MCF 10A (cell line): Measurements from ENCODE around the gene FBXO47. TPM values are rescaled to one million over a fixed set of nuclear protein-coding genes. Genes with fewer than 3 reads are reported as not detected.

ENCODE experiments used
- BruUV-seq: library from RNA; stranded (reverse); fragments of 400-500 nt; replicated peaks from 2 replicates; lab custom pipeline; 2021; lab: Mats Ljungman, UMichigan
- CTCF ChIA-PET: fragments of 300-600 bp; sonication (Branson Sonifier 250); formaldehyde crosslinking; extraction: SDS; loops from one replicate; lab custom pipeline; 2021; ENCODE audit warnings: antibody characterized with exemption, inconsistent platforms; lab: Yijun Ruan, JAX
- POLR2A ChIA-PET: fragments of 300-600, 350-650 bp; sonication (Branson Sonifier 250); formaldehyde crosslinking; extraction: SDS; loops from one replicate; lab custom pipeline; 2020; ENCODE audit warnings: antibody characterized with exemption, inconsistent platforms; lab: Yijun Ruan, JAX
- DNase-seq: peaks from one replicate; pipeline ENCODE4 v3.0.0-alpha.2; 2018; ENCODE audit not compliant: unreplicated experiment
- H3K27ac Mint-ChIP-seq: one replicate; pipeline ENCODE4 v1.8.0; 2022; ENCODE audit warnings: mild to moderate bottlenecking, low read depth, mixed read lengths; ENCODE audit not compliant: unreplicated experiment
- H3K27me3 Mint-ChIP-seq: one replicate; pipeline ENCODE4 v1.8.0; 2022; ENCODE audit warnings: mixed read lengths; ENCODE audit not compliant: insufficient read depth, unreplicated experiment
- H3K36me3 Mint-ChIP-seq: one replicate; pipeline ENCODE4 v1.8.0; 2022; ENCODE audit warnings: mild to moderate bottlenecking, moderate library complexity, mixed read lengths; ENCODE audit not compliant: insufficient read depth, unreplicated experiment
- H3K4me1 Mint-ChIP-seq: one replicate; pipeline ENCODE4 v1.8.0; 2022; ENCODE audit warnings: mixed read lengths; ENCODE audit not compliant: insufficient read depth, unreplicated experiment
- H3K4me3 Mint-ChIP-seq: one replicate; pipeline ENCODE4 v1.8.0; 2022; ENCODE audit warnings: mild to moderate bottlenecking, moderate library complexity, mixed read lengths; ENCODE audit not compliant: unreplicated experiment
- H3K9me3 Mint-ChIP-seq: one replicate; pipeline ENCODE4 v1.8.0; 2022; ENCODE audit warnings: mixed read lengths; ENCODE audit not compliant: unreplicated experiment
- CTCF ChIP-seq: fragments of 200-600 bp; IDR thresholded peaks from one replicate; pipeline ENCODE4 v1.8.0; 2022; ENCODE audit warnings: antibody characterized with exemption, mild to moderate bottlenecking; ENCODE audit not compliant: unreplicated experiment
- intact Hi-C: fragments of 100-400 bp; cut with micrococcal nuclease; formaldehyde crosslinking; loops from 2 replicates; pipeline ENCODE4 v1.14.1; 2022
- total RNA-seq: library from RNA; stranded (reverse); gene quantifications from 2 replicates; pipeline ENCODE4 v1.2.3, GENCODE V29; 2022

Gene FBXO47
- total RNA-seq, 1 experiment from 2014 or later, result not detected

DNA sequence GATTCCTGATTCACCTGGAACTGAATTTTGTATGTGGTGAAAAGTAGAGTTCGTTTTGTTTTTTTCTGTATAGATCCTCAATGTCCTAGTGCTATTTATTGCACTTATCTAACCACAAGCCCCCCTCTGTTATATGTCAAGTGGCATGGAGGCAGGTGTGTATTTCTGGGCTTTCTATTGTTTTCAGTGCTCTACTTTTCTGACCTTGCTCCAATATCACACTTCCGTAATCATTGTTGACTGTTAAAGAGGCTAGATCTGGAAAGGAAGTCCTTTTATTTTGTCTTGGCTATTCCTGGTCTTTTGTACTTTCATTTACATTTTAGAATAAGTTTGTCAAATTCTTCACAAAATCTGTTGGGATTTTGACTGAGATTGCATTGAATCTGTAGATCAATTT, 26.8 kb upstream of the FBXO47 start:
- H3K9me3 Mint-ChIP-seq, result peaks cover 17% of the 10 kb centered on the region
- intact Hi-C loops, result no loop called here
- ChIA-PET CTCF (interaction anchor here (1.0 kb wide), 1 partner anchor 181 kb away, joined by 3 read pairs; no protein-coding TSS in a partner anchor), POLR2A (interaction anchor here (1.0 kb wide), 1 partner anchor 11 kb away, joined by 3 read pairs; no protein-coding TSS in a partner anchor)
- H3K4me1 Mint-ChIP-seq, result no peaks in the 10 kb centered on the region
- no peak for DNase-seq
- no peak for TF ChIP-seq CTCF
- BruUV-seq, result no TSS peak
- H3K27me3 Mint-ChIP-seq, result no peaks in the 10 kb centered on the region
- H3K36me3 Mint-ChIP-seq, result no peaks in the 10 kb centered on the region
- H3K4me3 Mint-ChIP-seq, result no peak overlapping the region
- H3K27ac Mint-ChIP-seq, result no peak overlapping the region

GRCh38 chr17:38984666-38985065, 17.5 kb upstream of the FBXO47 start:
- DNase-seq, result no peak
- ChIA-PET POLR2A (interaction anchor here (0.6 to 1.3 kb wide), 3 partner anchors 168 to 177 kb away, joined by 3 to 6 read pairs (median 3); no protein-coding TSS in a partner anchor), CTCF (interaction anchor here (0.6 to 5.2 kb wide), 13 partner anchors 11 to 198 kb away, joined by 3 to 114 read pairs (median 5); partner anchors contain the start of genes LASP1NB and PLXDC1)
- no TSS peak for BruUV-seq
- H3K36me3 Mint-ChIP-seq, result peaks cover 6% of the 10 kb centered on the region
- H3K27ac Mint-ChIP-seq, result no peak overlapping the region
- no peak overlapping the region for H3K4me3 Mint-ChIP-seq
- no peaks in the 10 kb centered on the region for H3K4me1 Mint-ChIP-seq
- no peak for TF ChIP-seq CTCF
- intact Hi-C loops, result loop anchor here (5.0 kb wide), 1 partner anchor 258 kb away; no protein-coding TSS in a partner anchor
- H3K9me3 Mint-ChIP-seq, result no peaks in the 10 kb centered on the region
- no peaks in the 10 kb centered on the region for H3K27me3 Mint-ChIP-seq

DNA sequence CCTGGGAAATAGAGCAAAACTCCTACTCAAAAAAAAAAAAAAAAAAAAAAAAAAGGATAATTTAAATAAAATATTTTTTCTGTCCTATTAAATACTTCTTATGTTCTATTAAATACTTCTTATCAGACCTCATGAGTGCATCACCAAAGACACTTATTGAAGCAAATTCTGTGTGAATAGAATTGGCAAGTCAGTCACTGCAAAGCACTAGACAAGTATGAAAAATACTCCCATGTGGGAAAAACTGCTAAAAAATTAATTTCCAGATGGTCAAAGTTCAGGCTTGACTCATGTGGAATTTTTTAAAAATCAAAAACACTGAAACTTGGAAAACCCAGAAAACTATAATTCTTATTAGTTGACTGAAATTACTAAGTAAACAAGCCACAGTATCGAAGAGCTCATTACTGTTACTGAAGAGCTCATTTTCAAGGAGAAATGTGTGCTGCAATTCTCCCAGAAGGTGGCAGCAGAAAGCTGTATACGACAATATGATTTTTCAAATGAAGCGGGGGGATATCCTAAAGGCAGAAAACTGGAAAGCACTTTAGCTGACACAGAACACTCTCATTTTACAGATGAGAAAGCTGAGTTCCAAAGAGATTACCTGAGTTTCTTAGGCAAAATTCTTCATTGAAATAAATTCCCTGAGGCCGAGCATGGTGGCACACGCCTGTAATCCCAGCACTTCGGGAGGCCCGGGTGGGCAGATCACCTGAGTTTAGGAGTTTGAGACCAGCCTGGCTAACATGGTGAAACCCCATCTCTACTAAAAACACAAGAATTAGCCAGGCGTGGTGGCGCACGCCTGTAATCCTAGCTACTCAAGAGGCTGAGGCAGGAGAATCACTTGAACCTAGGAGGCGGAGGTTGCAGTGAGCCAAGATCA, 15.9 kb upstream of the FBXO47 start:
- no peak overlapping the region for H3K4me3 Mint-ChIP-seq
- no peak overlapping the region for H3K27ac Mint-ChIP-seq
- ChIA-PET POLR2A (interaction anchor here (0.7 to 2.0 kb wide), 12 partner anchors 8 to 504 kb away, joined by 3 to 37 read pairs (median 4); partner anchors contain the start of genes LASP1 and RPL19), CTCF (interaction anchor here (0.5 to 5.2 kb wide), 48 partner anchors 9 to 502 kb away, joined by 3 to 114 read pairs (median 4); partner anchors contain the start of genes LASP1NB and PLXDC1)
- H3K27me3 Mint-ChIP-seq, result no peaks in the 10 kb centered on the region
- no peaks in the 10 kb centered on the region for H3K4me1 Mint-ChIP-seq
- intact Hi-C loops, result loop anchor here (1.0 to 5.0 kb wide), 3 partner anchors 86 to 259 kb away; no protein-coding TSS in a partner anchor
- BruUV-seq, result no TSS peak
- H3K9me3 Mint-ChIP-seq, result no peaks in the 10 kb centered on the region
- peak; percentile 68 for DNase-seq
- peak; percentile 92 for TF ChIP-seq CTCF
- peaks cover 6% of the 10 kb centered on the region for H3K36me3 Mint-ChIP-seq

DNA sequence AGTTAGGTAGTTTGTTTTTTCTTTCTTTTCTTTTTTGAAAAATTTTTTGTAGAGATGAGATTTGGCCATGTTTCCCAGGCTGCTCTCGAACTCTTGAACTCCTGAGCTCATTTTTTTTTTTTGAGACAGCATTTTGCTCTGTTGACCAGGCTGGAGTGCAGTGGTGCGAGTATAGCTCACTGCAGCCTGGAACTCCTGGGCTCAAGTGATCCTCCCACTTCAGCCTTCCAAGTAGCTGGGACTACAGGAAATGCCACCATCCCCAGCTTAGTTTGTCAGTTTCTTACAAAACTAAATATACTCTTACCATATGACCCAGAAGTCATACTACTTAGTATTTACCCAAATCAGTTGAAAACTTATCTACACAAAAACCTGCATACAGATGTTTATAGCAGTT, 14.4 kb upstream of the FBXO47 start:
- Mint-ChIP-seq H3K4me3 (no peak overlapping the region), H3K4me1 (no peaks in the 10 kb centered on the region), H3K27me3 (no peaks in the 10 kb centered on the region), H3K36me3 (peaks cover 6% of the 10 kb centered on the region), H3K9me3 (no peaks in the 10 kb centered on the region), H3K27ac (no peak overlapping the region)
- POLR2A ChIA-PET, result interaction anchor here (1.6 kb wide), 1 partner anchor 171 kb away, joined by 3 read pairs; no protein-coding TSS in a partner anchor
- BruUV-seq, result no TSS peak
- intact Hi-C loops, result loop anchor here (2.0 to 5.0 kb wide), 2 partner anchors 111 to 261 kb away; partner anchors contain the start of gene LASP1
- CTCF ChIA-PET, result interaction anchor here (0.6 to 5.2 kb wide), 6 partner anchors 89 to 719 kb away, joined by 3 to 114 read pairs (median 4); partner anchors contain the start of gene PLXDC1
- TF ChIP-seq CTCF, result no peak
- DNase-seq, result no peak
